Smooth muscle cell (in vitro differentiated cells): ENCODE measurements around the gene PTDSS2. TPM values are rescaled to one million over a fixed set of nuclear protein-coding genes. Genes with fewer than 3 reads are reported as not detected.
A peak's percentile ranks its signal among the peaks of the same experiment; 100 is the strongest.

Experiments
- DNase-seq: peaks from one replicate; lab custom pipeline; 2025; ENCODE audit not compliant: unreplicated experiment; lab: John Stamatoyannopoulos, UW
- H2AFZ ChIP-seq: fragments of 200-600 bp; sonication (generic); 2 replicates; pipeline ENCODE4 v1.6.0; 2016; ENCODE audit warnings: antibody characterized with exemption, low read depth, mild to moderate bottlenecking
- H3F3A ChIP-seq: fragments of 200-600 bp; sonication (generic); 2 replicates; pipeline ENCODE4 v1.6.0; 2017; ENCODE audit warnings: antibody characterized with exemption, low read depth
- H3K27ac ChIP-seq: fragments of 200-600 bp; sonication (generic); 2 replicates; pipeline ENCODE4 v1.5.1; 2016; ENCODE audit warnings: low read depth, mild to moderate bottlenecking
- H3K27me3 ChIP-seq: fragments of 200-600 bp; sonication (generic); 2 replicates; pipeline ENCODE4 v1.6.1; 2016; ENCODE audit warnings: low read depth, mild to moderate bottlenecking
- H3K36me3 ChIP-seq: fragments of 200-600 bp; sonication (generic); 2 replicates; pipeline ENCODE4 v1.5.1; 2016; ENCODE audit warnings: low read depth
- H3K4me1 ChIP-seq: fragments of 200-600 bp; sonication (generic); 2 replicates; pipeline ENCODE4 v1.5.1; 2016; ENCODE audit warnings: low read depth
- H3K4me2 ChIP-seq: fragments of 200-600 bp; sonication (generic); 2 replicates; pipeline ENCODE4 v1.6.0; 2016; ENCODE audit warnings: mild to moderate bottlenecking
- H3K4me3 ChIP-seq: fragments of 200-600 bp; sonication (generic); 2 replicates; pipeline ENCODE4 v1.5.1; 2016; ENCODE audit warnings: mild to moderate bottlenecking
- H3K79me2 ChIP-seq: fragments of 200-600 bp; sonication (generic); 2 replicates; pipeline ENCODE4 v1.6.0; 2016; ENCODE audit warnings: low read depth, mild to moderate bottlenecking
- H3K9ac ChIP-seq: fragments of 200-600 bp; sonication (generic); 2 replicates; pipeline ENCODE4 v1.6.0; 2016; ENCODE audit warnings: low read depth
- H3K9me3 ChIP-seq: fragments of 200-600 bp; sonication (generic); replicated peaks from 2 replicates; pipeline ENCODE4 v1.5.1; 2016; ENCODE audit warnings: low read depth
- H4K20me1 ChIP-seq: fragments of 200-600 bp; sonication (generic); 2 replicates; pipeline ENCODE4 v1.6.0; 2016; ENCODE audit warnings: low read depth
- CTCF ChIP-seq: fragments of 200-600 bp; sonication (generic); IDR thresholded peaks from 2 replicates; pipeline ENCODE4 v1.5.1; 2017; ENCODE audit warnings: borderline replicate concordance, mild to moderate bottlenecking, antibody characterized with exemption; ENCODE audit not compliant: insufficient read depth, poor library complexity, severe bottlenecking
- WGBS: methylation state at CpG from one replicate; pipeline ENCODE4 v1.1.7; 2016; ENCODE audit warnings: low lambda C conversion rate; 5-methylcytosine and 5-hydroxymethylcytosine counted together
- polyA plus RNA-seq: library from polyadenylated mRNA; unstranded; fragments of >200 nt; fragmentation: Nextera tagmentation; extraction: Ambion mirVana; gene quantifications from 2 replicates; pipeline ENCODE4 v1.2.1, GENCODE V29; 2016
- total RNA-seq: library from RNA; depleted of rRNA; stranded (reverse); fragments of >200 nt; gene quantifications from 2 replicates; pipeline ENCODE4 v1.2.3, GENCODE V29; 2014

The PTDSS2 gene
- total and polyA plus RNA-seq, 2 experiments from 2014 or later = 15.2 to 25.2 TPM

GRCh38 chr11:404551-405264 is 45.4 kb upstream of the PTDSS2 start:
- Histone ChIP-seq H3K4me2 (no peak overlapping the region), H3K79me2 (no peaks in the 10 kb centered on the region), H3K36me3 (no peaks in the 10 kb centered on the region), H3F3A (no peaks in the 10 kb centered on the region), H3K4me3 (no peak overlapping the region), H3K9me3 (no peaks in the 10 kb centered on the region), H3K27me3 (no peaks in the 10 kb centered on the region), H3K4me1 (no peaks in the 10 kb centered on the region), H2AFZ (no peak overlapping the region), H3K27ac (no peak overlapping the region), H3K9ac (no peak overlapping the region), H4K20me1 (no peaks in the 10 kb centered on the region)
- no peak for DNase-seq
- TF ChIP-seq CTCF = no peak
- WGBS = 97% methylated on average over 14 of the region's 14 CpGs

- Histone ChIP-seq H2AFZ (no peak overlapping the region), H3K4me3 (no peak overlapping the region), H3K4me2 (no peak overlapping the region), H3K9me3 (no peaks in the 10 kb centered on the region), H3K9ac (no peak overlapping the region), H3K27ac (no peak overlapping the region), H3F3A (no peaks in the 10 kb centered on the region), H3K4me1 (no peaks in the 10 kb centered on the region), H3K27me3 (no peaks in the 10 kb centered on the region), H3K36me3 (no peaks in the 10 kb centered on the region), H3K79me2 (no peaks in the 10 kb centered on the region), H4K20me1 (no peaks in the 10 kb centered on the region)
- DNase-seq = no peak
- WGBS = 86% methylated on average over 17 of the region's 17 CpGs
- no peak for TF ChIP-seq CTCF
Measured at GRCh38 chr11:405323-405953, 44.6 kb upstream of the PTDSS2 start.

GRCh38 chr11:405954-406795 is 43.9 kb upstream of the PTDSS2 start:
- no peak for TF ChIP-seq CTCF
- H3K4me3 ChIP-seq = peak overlapping the region; percentile 56
- no peaks in the 10 kb centered on the region for H3K4me1 ChIP-seq
- no peak overlapping the region for H2AFZ ChIP-seq
- H3K79me2 ChIP-seq = no peaks in the 10 kb centered on the region
- DNase-seq = no peak
- H3K9ac ChIP-seq = no peak overlapping the region
- no peaks in the 10 kb centered on the region for H3K27me3 ChIP-seq
- H3K4me2 ChIP-seq = peak overlapping the region; percentile 89
- H4K20me1 ChIP-seq = no peaks in the 10 kb centered on the region
- H3K36me3 ChIP-seq = no peaks in the 10 kb centered on the region
- no peaks in the 10 kb centered on the region for H3F3A ChIP-seq
- 88% methylated on average over 37 of the region's 47 CpGs for WGBS
- H3K27ac ChIP-seq = no peak overlapping the region
- H3K9me3 ChIP-seq = no peaks in the 10 kb centered on the region
